ENCODE data around the gene CHCHD3. TPM values are rescaled to one million over a fixed set of nuclear protein-coding genes. Genes with fewer than 3 reads are reported as not detected.

The CHCHD3 gene
- total RNA-seq, 1 donor from 2014 or later: 71.0 TPM

DNA sequence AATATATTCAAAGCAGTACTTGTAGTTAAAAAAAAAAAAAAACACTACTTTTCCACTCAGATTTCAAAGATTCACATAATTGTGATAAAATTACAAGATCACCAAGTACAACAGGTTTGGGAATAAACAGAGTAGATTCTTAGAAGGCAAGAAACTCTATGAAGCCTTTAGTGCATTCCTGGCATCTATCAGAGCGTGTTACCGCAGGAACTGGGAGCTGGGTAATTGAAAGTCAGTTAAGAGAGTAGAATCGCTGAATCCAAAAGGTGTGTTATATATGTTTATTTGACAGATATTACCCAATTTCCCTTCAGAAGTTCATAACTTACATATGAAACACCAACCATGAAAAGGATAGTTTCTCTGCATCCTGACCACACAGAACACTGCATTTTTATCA is 346.4 kb downstream of the CHCHD3 start:
- TF ChIP-seq, protein P1, sequence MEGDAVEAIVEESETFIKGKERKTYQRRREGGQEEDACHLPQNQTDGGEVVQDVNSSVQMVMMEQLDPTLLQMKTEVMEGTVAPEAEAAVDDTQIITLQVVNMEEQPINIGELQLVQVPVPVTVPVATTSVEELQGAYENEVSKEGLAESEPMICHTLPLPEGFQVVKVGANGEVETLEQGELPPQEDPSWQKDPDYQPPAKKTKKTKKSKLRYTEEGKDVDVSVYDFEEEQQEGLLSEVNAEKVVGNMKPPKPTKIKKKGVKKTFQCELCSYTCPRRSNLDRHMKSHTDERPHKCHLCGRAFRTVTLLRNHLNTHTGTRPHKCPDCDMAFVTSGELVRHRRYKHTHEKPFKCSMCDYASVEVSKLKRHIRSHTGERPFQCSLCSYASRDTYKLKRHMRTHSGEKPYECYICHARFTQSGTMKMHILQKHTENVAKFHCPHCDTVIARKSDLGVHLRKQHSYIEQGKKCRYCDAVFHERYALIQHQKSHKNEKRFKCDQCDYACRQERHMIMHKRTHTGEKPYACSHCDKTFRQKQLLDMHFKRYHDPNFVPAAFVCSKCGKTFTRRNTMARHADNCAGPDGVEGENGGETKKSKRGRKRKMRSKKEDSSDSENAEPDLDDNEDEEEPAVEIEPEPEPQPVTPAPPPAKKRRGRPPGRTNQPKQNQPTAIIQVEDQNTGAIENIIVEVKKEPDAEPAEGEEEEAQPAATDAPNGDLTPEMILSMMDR (conservative IDR thresholded peaks at IDR 0.05): no peak
- Mint-ChIP-seq H3K27me3 (peaks cover 13% of the 10 kb centered on the region), H3K27ac (no peak overlapping the region), H3K36me3 (no peaks in the 10 kb centered on the region), H3K9me3 (no peaks in the 10 kb centered on the region), H3K4me1 (ENCODE audit: unreplicated experiment) (peaks cover 12% of the 10 kb centered on the region), H3K4me3 (no peak overlapping the region)
- no peak for DNase-seq (ENCODE audit: extremely low spot score, unreplicated experiment)

Other genes starting within 250 kb of the CHCHD3 start
- 63.8 and 95.5 TPM in 2 replicates for gene EXOC4, start 171.0 kb upstream of the CHCHD3 start, total RNA-seq (ENCODE audit: low replicate concordance)